KMS-11 (cell line): ENCODE data around the gene ZIC5.

Experiments
- H2AFZ ChIP-seq: fragments of 200-600 bp; sonication (generic); 2 replicates; pipeline ENCODE4 v1.6.1; 2016; ENCODE audit warnings: antibody characterized with exemption, mixed run types, low read depth
- H3K27ac ChIP-seq: fragments of 200-600 bp; sonication (generic); 2 replicates; pipeline ENCODE4 v1.6.1; 2016; ENCODE audit warnings: mild to moderate bottlenecking, mixed run types
- H3K27me3 ChIP-seq: fragments of 200-600 bp; sonication (generic); 2 replicates; pipeline ENCODE4 v1.6.1; 2017; ENCODE audit warnings: mild to moderate bottlenecking, low read depth, mixed run types, moderate library complexity; ENCODE audit not compliant: insufficient read depth
- H3K36me3 ChIP-seq: fragments of 200-600 bp; sonication (generic); 2 replicates; pipeline ENCODE4 v1.6.1; 2017; ENCODE audit warnings: mild to moderate bottlenecking, mixed run types; ENCODE audit not compliant: insufficient read depth
- H3K4me1 ChIP-seq: fragments of 200-600 bp; sonication (generic); 2 replicates; pipeline ENCODE4 v1.6.1; 2016; ENCODE audit warnings: mild to moderate bottlenecking, low read depth, mixed run types; ENCODE audit not compliant: poor library complexity, severe bottlenecking
- H3K4me2 ChIP-seq: fragments of 200-600 bp; sonication (generic); 2 replicates; pipeline ENCODE4 v1.7.0; 2016; ENCODE audit warnings: mild to moderate bottlenecking, mixed run types
- H3K4me3 ChIP-seq: fragments of 200-600 bp; sonication (generic); IDR thresholded peaks from 2 replicates; pipeline ENCODE4 v1.6.1; 2017; ENCODE audit warnings: low read depth, low read length, mixed read lengths; ENCODE audit not compliant: insufficient read depth
- H3K79me2 ChIP-seq: fragments of 200-600 bp; sonication (generic); 2 replicates; pipeline ENCODE4 v1.6.1; 2016; ENCODE audit warnings: low read depth, mixed run types; ENCODE audit not compliant: insufficient read depth
- H3K9ac ChIP-seq: fragments of 200-600 bp; sonication (generic); 2 replicates; pipeline ENCODE4 v1.6.1; 2016; ENCODE audit warnings: mild to moderate bottlenecking, mixed run types
- H4K20me1 ChIP-seq: fragments of 200-600 bp; sonication (generic); 2 replicates; pipeline ENCODE4 v1.6.1; 2016; ENCODE audit warnings: mild to moderate bottlenecking, mixed run types; ENCODE audit not compliant: insufficient read depth
- TF ChIP-seq, protein P1 (sequence below): fragments of 200-600 bp; sonication (generic); conservative IDR thresholded peaks from 2 replicates; pipeline ENCODE4 v1.6.1; 2017; ENCODE audit warnings: low read depth, mild to moderate bottlenecking, antibody characterized with exemption, low read length, moderate library complexity, mixed read lengths

The ZIC5 gene

DNA sequence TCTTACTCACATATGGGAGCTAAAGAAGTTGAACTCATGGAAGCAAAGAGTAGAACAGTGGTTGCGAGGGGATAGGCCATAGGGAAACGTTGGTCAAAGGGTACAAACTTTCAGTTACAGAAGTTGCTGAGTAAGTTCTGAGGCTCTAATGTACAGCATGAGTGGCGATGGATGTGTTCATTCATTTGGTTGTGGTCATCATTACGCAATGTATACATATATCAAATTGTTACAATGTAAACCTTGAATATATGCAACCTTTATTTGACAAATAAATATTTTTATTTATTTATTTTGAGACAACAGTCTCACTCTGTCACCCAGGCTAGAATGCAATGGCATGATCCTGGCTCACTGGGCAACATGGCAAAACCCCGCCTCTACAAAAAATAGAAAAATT, 38.7 kb downstream of the ZIC5 start:
- Histone ChIP-seq H3K27me3 (no peaks in the 10 kb centered on the region), H3K79me2 (no peaks in the 10 kb centered on the region), H3K4me3 (no peak overlapping the region), H3K4me2 (no peak overlapping the region), H3K9ac (no peak overlapping the region), H3K27ac (no peak overlapping the region), H2AFZ (no peak overlapping the region), H3K36me3 (no peaks in the 10 kb centered on the region), H3K4me1 (no peaks in the 10 kb centered on the region), H4K20me1 (no peaks in the 10 kb centered on the region)
- TF ChIP-seq, protein P1, sequence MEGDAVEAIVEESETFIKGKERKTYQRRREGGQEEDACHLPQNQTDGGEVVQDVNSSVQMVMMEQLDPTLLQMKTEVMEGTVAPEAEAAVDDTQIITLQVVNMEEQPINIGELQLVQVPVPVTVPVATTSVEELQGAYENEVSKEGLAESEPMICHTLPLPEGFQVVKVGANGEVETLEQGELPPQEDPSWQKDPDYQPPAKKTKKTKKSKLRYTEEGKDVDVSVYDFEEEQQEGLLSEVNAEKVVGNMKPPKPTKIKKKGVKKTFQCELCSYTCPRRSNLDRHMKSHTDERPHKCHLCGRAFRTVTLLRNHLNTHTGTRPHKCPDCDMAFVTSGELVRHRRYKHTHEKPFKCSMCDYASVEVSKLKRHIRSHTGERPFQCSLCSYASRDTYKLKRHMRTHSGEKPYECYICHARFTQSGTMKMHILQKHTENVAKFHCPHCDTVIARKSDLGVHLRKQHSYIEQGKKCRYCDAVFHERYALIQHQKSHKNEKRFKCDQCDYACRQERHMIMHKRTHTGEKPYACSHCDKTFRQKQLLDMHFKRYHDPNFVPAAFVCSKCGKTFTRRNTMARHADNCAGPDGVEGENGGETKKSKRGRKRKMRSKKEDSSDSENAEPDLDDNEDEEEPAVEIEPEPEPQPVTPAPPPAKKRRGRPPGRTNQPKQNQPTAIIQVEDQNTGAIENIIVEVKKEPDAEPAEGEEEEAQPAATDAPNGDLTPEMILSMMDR = no peak

- TF ChIP-seq, protein P1 = no peak
- H3K4me1 ChIP-seq = no peaks in the 10 kb centered on the region
- no peaks in the 10 kb centered on the region for H4K20me1 ChIP-seq
- H3K36me3 ChIP-seq = no peaks in the 10 kb centered on the region
- H3K9ac ChIP-seq = no peak overlapping the region
- H3K27ac ChIP-seq = no peak overlapping the region
- no peaks in the 10 kb centered on the region for H3K79me2 ChIP-seq
- no peaks in the 10 kb centered on the region for H3K27me3 ChIP-seq
- H2AFZ ChIP-seq = no peak overlapping the region
- no peak overlapping the region for H3K4me2 ChIP-seq
- H3K4me3 ChIP-seq = no peak overlapping the region
Observed at GRCh38 chr13:99930925-99931324, 40.6 kb downstream of the ZIC5 start.

DNA sequence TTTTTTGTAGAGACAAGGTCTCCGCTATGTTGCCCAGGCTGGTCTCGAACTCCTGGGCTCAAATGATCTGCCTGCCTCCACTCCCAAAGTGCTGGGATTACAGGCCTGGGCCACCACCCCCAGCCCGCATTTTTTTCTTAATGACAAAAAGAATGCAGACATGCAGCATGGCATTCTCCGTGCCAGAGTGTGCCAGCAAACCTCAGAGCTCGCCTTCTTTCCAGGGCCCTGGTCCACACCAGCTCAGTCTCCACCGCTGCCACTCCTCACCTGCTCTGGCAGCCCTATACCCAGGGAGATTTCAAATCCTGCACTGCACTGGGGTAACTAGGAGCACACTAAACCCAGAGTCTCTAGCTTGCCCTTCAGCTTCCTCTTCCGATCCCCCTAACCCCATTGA, 41.7 kb downstream of the ZIC5 start:
- Histone ChIP-seq H4K20me1 (no peaks in the 10 kb centered on the region), H3K79me2 (no peaks in the 10 kb centered on the region), H3K4me2 (no peak overlapping the region), H3K4me3 (no peak overlapping the region), H2AFZ (no peak overlapping the region), H3K27ac (no peak overlapping the region), H3K27me3 (no peaks in the 10 kb centered on the region), H3K4me1 (no peaks in the 10 kb centered on the region), H3K36me3 (no peaks in the 10 kb centered on the region), H3K9ac (no peak overlapping the region)
- TF ChIP-seq, protein P1 = no peak

DNA sequence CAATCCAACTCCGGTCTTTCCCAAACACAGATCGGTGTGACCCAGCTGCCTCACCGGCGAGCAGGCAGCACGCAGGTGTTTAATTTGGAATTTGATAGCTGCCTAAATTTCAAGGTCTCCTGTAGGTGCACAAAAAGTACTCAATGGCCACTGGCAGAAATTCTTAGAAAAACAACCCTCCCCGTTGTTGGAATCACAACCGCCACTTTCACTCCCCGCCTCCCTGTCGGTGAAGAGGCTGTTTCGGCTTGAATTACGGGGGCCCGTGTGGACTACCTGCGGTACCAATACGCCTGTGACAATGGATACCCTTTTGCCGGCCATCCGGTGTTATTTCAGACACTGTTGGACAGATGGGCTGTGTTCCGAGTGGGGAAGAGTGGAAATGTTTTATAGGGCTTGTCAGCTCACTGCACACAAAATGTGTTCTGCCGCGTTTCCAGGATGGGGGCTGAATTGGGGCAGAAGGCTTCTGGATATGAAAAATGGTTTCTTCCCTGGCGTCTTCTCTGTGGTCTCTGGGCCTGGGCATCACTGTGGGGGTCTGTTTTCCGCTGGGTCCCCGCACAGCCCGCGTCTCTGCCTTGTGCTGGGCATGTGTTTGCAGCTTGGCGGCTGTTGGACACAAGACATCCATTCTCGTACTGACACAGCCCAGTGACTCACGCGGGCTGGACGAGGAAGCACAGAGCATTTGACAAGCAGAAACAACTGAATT, 45.4 kb downstream of the ZIC5 start:
- no peak overlapping the region for H3K4me3 ChIP-seq
- H3K4me2 ChIP-seq = no peak overlapping the region
- no peaks in the 10 kb centered on the region for H3K36me3 ChIP-seq
- H3K9ac ChIP-seq = no peak overlapping the region
- no peaks in the 10 kb centered on the region for H4K20me1 ChIP-seq
- TF ChIP-seq, protein P1 = no peak
- H3K79me2 ChIP-seq = no peaks in the 10 kb centered on the region
- no peak overlapping the region for H3K27ac ChIP-seq
- no peaks in the 10 kb centered on the region for H3K27me3 ChIP-seq
- H3K4me1 ChIP-seq = no peaks in the 10 kb centered on the region
- no peak overlapping the region for H2AFZ ChIP-seq
